AG09309 (cell line): ENCODE data around the gene PODXL2.

Experiments
- DNase-seq: peaks from one replicate; pipeline ENCODE4 v3.0.0-alpha.2; 2010; ENCODE audit warnings: low read depth
- H3K4me3 ChIP-seq: 2 replicates; pipeline ENCODE4 v1.5.1; 2011; ENCODE audit warnings: mild to moderate bottlenecking, low read depth, low read length, moderate library complexity; ENCODE audit not compliant: control insufficient read depth
- TF ChIP-seq, protein P1 (sequence below): IDR thresholded peaks from 2 replicates; pipeline ENCODE4 v1.5.1; 2011; ENCODE audit warnings: mild to moderate bottlenecking, low read depth, low read length, inconsistent platforms; ENCODE audit not compliant: insufficient read depth, control insufficient read depth; ENCODE audit errors: missing control alignments

PODXL2 gene

DNA sequence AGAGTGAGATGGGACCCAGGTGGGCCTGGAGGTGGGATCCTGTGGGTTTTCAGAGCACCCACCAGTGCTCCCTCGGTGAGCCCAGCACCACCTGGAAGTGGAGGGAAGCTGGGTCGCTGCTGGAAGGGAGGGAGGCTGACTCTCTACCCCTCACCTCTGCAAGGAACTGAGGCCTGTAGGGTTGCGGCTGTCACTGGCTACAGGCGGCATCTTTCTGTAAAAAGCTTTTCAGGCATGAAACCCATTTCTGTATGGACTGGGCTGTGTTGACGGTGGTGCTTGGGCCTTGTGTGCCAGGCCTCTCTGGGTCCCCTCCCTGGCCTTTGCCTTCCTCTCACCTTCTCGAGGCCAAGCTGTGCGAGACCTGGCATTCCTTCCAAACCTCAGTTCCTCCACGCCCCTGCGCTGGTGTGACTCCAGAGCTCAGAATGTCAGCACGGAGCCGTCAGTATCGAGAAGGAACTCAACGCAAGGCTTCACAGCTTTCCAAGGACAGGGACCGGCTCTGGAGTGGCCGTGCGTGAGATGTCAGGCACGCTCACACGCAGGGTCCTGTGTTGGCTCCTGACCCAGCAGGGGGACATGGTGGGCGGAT, 60.4 kb downstream of the PODXL2 start:
- TF ChIP-seq, protein P1, sequence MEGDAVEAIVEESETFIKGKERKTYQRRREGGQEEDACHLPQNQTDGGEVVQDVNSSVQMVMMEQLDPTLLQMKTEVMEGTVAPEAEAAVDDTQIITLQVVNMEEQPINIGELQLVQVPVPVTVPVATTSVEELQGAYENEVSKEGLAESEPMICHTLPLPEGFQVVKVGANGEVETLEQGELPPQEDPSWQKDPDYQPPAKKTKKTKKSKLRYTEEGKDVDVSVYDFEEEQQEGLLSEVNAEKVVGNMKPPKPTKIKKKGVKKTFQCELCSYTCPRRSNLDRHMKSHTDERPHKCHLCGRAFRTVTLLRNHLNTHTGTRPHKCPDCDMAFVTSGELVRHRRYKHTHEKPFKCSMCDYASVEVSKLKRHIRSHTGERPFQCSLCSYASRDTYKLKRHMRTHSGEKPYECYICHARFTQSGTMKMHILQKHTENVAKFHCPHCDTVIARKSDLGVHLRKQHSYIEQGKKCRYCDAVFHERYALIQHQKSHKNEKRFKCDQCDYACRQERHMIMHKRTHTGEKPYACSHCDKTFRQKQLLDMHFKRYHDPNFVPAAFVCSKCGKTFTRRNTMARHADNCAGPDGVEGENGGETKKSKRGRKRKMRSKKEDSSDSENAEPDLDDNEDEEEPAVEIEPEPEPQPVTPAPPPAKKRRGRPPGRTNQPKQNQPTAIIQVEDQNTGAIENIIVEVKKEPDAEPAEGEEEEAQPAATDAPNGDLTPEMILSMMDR: no peak
- no peak overlapping the region for H3K4me3 ChIP-seq

DNA sequence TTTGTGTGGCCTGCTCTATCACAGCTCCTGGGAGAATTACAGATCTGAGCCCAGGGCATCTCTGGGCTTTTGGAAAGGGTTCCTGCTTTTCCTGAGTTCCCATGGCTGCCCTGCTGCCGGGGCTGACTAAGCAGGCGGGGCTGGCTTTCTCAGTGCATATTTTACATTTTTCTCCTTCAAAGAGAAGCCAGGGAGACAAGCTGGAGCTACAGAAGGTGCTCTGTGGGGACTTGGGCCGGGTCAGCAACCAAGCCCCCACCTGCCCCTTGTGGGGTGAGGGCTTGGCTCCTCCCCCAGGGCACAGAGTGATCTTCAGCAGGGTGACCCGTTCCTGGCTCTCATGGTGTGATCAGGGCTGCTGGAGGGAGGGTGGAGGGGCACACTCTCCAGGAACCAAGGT, 61.1 kb downstream of the PODXL2 start:
- no peak for DNase-seq
- H3K4me3 ChIP-seq: no peak overlapping the region
- TF ChIP-seq, protein P1: no peak

More for the DNA sequence above, 60.4 kb downstream of the PODXL2 start:
- DNase-seq: no peak

DNA sequence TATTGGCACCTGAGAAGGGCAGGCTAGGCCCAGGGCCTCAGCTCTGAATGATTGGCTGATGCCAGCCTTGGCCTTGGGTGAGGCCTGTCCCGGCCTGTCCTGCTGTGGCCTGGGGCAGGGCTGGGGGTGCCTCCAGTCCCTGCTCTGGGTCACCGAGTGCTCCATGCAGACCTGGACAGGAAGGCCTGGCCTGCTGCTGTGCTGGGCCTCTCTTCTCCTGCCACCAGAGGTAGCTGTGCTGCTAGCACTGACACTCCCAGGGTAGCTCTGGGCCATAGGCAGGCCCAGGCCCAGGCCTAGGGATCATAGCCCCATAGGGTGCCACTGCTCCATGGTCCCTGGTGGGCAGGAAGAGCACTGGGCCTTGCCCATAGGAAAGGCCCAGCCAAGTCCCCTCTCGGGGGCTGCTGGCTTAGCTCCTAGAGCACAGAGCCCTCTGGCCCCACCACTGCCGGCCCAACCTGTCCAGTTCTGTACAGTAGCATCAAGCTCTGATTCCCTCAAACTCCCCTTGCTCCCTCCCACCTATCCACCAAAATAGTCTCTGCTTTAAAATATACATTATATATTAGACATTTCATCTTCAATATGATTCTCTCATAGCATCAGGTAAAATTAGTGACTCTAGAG, 62.0 kb downstream of the PODXL2 start:
- TF ChIP-seq, protein P1: peak; percentile 87
- no peak for DNase-seq
- H3K4me3 ChIP-seq: no peak overlapping the region

DNA sequence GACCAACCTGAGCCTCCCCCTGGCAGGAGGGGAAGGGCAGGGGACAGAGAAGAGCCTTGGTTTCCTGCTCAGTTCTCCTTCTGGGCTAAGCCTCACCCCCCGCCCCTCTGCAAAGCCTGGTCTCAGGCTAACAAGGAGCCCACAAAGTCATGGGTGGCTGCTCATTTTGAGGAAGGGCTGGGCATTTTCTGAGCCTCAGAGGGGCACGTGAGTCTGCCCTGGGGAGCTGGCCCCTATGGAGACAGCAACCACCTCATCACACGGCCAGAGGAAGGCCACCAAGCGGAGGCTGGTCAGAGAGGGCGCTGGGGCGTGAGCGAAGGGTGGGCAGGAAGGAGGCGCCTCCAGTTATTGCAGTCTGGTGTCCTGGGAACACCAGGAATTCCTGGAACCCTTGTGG, 62.5 kb downstream of the PODXL2 start:
- no peak overlapping the region for H3K4me3 ChIP-seq
- TF ChIP-seq, protein P1: no peak
- DNase-seq: no peak

DNA sequence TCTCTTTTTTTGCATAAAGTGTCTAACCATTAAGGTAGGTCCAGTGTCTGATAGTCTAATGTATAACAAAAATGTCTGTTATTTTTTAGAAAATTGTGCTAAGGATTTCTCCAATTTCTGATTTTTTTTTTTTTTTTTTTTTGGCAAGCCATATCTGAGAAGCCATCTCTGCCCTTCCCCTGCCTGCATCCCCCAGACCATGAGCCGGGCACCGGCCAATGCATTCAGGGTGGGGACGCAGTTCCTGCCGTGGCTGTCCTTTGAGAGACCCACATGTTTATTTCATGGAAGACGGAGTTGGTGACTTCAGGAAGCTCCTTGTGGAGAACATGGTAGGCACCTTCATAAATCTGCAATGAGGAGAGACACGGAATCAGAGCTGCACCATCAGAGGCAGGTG, 63.0 kb downstream of the PODXL2 start:
- H3K4me3 ChIP-seq: no peak overlapping the region
- TF ChIP-seq, protein P1: no peak
- DNase-seq: no peak

DNA sequence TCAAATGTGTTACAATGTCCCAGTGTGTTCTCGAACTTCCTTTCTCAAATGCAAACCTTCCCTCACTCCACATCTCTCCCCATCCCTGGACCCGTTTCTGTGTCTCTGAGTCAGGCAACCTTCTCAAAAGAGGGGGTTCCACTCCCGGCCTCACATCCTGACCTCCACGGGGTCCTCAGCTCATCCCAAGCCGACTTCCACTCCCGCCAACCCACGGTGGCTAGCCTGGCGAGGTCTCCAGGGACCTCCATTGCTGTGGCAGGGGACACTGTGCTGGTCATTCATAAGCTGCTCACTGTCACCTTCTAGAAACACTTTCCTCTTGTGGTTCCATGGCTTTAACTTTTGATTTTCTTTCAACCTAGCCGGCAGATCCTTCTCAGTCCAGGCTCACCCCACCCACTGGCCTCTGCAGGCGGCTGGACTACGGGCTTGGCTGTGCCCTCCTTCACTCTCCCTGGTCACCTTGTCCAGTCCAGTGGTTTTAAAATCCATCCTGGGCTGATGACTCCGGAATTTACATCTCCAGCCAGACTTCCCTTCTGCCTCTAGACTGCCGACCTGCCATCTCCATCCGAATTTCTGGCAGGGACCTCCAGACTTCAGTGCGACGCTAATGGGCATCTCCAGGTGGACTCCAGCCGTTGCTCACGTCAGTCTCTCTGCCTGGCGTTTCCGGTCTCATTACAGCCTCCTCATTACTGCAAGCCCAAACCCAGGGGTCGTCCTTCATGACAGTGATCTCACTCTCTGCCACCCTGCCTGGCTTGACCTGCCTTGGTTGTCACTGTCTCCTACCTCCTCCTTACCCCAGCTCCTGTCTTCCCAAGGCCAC, 63.7 kb downstream of the PODXL2 start:
- DNase-seq: no peak
- TF ChIP-seq, protein P1: no peak
- no peak overlapping the region for H3K4me3 ChIP-seq
